GM23338 (cell line): Measurements from ENCODE around the gene LRRN4. TPM values are rescaled to one million over a fixed set of nuclear protein-coding genes. Genes with fewer than 3 reads are reported as not detected.

Experiments used
- ATAC-seq: fragments of 200-7000 bp; cut with Tn5 transposase; 3 replicates; pipeline ENCODE4 v1.9.1; 2020
- DNase-seq: peaks from one replicate; pipeline ENCODE4 v3.0.0-alpha.2; 2015; ENCODE audit warnings: low spot score
- H2AFZ ChIP-seq: fragments of 200-600 bp; sonication (generic); 2 replicates; pipeline ENCODE4 v1.8.0; 2016; ENCODE audit warnings: antibody characterized with exemption, mild to moderate bottlenecking, moderate library complexity
- H3F3A ChIP-seq: fragments of 200-600 bp; sonication (generic); replicated peaks from 2 replicates; pipeline ENCODE4 v1.8.0; 2017; ENCODE audit warnings: antibody characterized with exemption, mixed run types, low read depth
- H3K27ac ChIP-seq: fragments of 200-600 bp; sonication (generic); 2 replicates; pipeline ENCODE4 v1.6.1; 2016; ENCODE audit warnings: low read depth
- H3K27me3 ChIP-seq: fragments of 200-600 bp; sonication (generic); 2 replicates; pipeline ENCODE4 v1.8.0; 2016; ENCODE audit warnings: mild to moderate bottlenecking, mixed run types, moderate library complexity; ENCODE audit not compliant: insufficient read depth
- H3K36me3 ChIP-seq: fragments of 200-600 bp; sonication (generic); 2 replicates; pipeline ENCODE4 v1.8.0; 2016; ENCODE audit warnings: mild to moderate bottlenecking; ENCODE audit not compliant: insufficient read depth
- H3K4me1 ChIP-seq: fragments of 200-600 bp; sonication (generic); 2 replicates; pipeline ENCODE4 v1.8.0; 2016; ENCODE audit warnings: mild to moderate bottlenecking, moderate library complexity; ENCODE audit not compliant: insufficient read depth
- H3K4me2 ChIP-seq: fragments of 200-600 bp; sonication (generic); 2 replicates; pipeline ENCODE4 v1.7.1; 2017; ENCODE audit warnings: mixed run types
- H3K4me3 ChIP-seq: fragments of 200-600 bp; sonication (generic); 2 replicates; pipeline ENCODE4 v1.6.1; 2016; ENCODE audit warnings: mixed run types
- H3K79me2 ChIP-seq: fragments of 200-600 bp; sonication (generic); replicated peaks from 2 replicates; pipeline ENCODE4 v1.8.0; 2017; ENCODE audit warnings: mild to moderate bottlenecking; ENCODE audit not compliant: insufficient read depth
- H3K9me2 ChIP-seq: fragments of 200-600 bp; sonication (generic); 2 replicates; pipeline ENCODE4 v1.8.0; 2017; ENCODE audit not compliant: insufficient read depth
- H4K20me1 ChIP-seq: fragments of 200-600 bp; sonication (generic); replicated peaks from 2 replicates; pipeline ENCODE4 v1.8.0; 2017; ENCODE audit warnings: mild to moderate bottlenecking; ENCODE audit not compliant: insufficient read depth
- H3K27ac Mint-ChIP-seq: 2 replicates; pipeline ENCODE4 v1.8.0; 2020; ENCODE audit warnings: inconsistent platforms, mild to moderate bottlenecking, moderate library complexity, mixed read lengths
- H3K27me3 Mint-ChIP-seq: 3 replicates; pipeline ENCODE4 v1.8.0; 2022; ENCODE audit warnings: low read depth, mild to moderate bottlenecking, moderate library complexity, mixed read lengths, inconsistent platforms; ENCODE audit not compliant: insufficient read depth, poor library complexity
- H3K36me3 Mint-ChIP-seq: 3 replicates; pipeline ENCODE4 v1.8.0; 2021; ENCODE audit warnings: low read depth, mild to moderate bottlenecking, inconsistent platforms, moderate library complexity, mixed read lengths
- H3K4me1 Mint-ChIP-seq: 3 replicates; pipeline ENCODE4 v1.8.0; 2020; ENCODE audit warnings: mild to moderate bottlenecking, inconsistent platforms, mixed read lengths
- H3K4me3 Mint-ChIP-seq: 3 replicates; pipeline ENCODE4 v1.8.0; 2021; ENCODE audit warnings: moderate library complexity, mild to moderate bottlenecking, inconsistent platforms, mixed read lengths
- H3K9me3 Mint-ChIP-seq: 3 replicates; pipeline ENCODE4 v1.8.0; 2020; ENCODE audit warnings: moderate library complexity, mild to moderate bottlenecking, inconsistent platforms, mixed read lengths
- CREB1 ChIP-seq: fragments of 250-450 bp; sonication (Bioruptor Pico); IDR thresholded peaks from 2 replicates; pipeline ENCODE4 v1.5.0; 2020; ENCODE audit warnings: low read depth, mild to moderate bottlenecking, moderate library complexity
- REST ChIP-seq: IDR thresholded peaks from one replicate; pipeline ENCODE4 v1.6.1; 2018; ENCODE audit warnings: antibody characterized with exemption; ENCODE audit not compliant: unreplicated experiment
- ZNF114 ChIP-seq: fragments of 250-450 bp; sonication (Bioruptor Pico); IDR thresholded peaks from 2 replicates; pipeline ENCODE4 v1.5.0; 2020; ENCODE audit warnings: mild to moderate bottlenecking, moderate library complexity
- ZNF462 ChIP-seq: fragments of 250-450 bp; sonication (Bioruptor Pico); IDR thresholded peaks from 2 replicates; pipeline ENCODE4 v1.5.0; 2020; ENCODE audit warnings: mild to moderate bottlenecking, moderate library complexity
- polyA plus RNA-seq: library from polyadenylated mRNA; unstranded; fragments of >200 nt; fragmentation: Nextera tagmentation; extraction: Ambion mirVana; gene quantifications from 2 replicates; pipeline ENCODE4 v1.2.1, GENCODE V29; 2016
- total RNA-seq: library from RNA; depleted of rRNA; stranded (reverse); fragments of >200 nt; shearing (Covaris generic); gene quantifications from 2 replicates; pipeline ENCODE4 v1.2.3, GENCODE V29; 2014
- TF ChIP-seq, protein P1 (sequence below), 2 experiments: fragments of 200-600 bp in 1 of 2; sonication (generic) in 1 of 2; conservative IDR thresholded peaks; 2 replicates each; pipeline versions ENCODE4 v1.5.1 to v1.6.1; 2016 to 2017; ENCODE audit warnings: antibody characterized with exemption in 2 of 2, low read depth in 2 of 2, mild to moderate bottlenecking in 2 of 2, moderate library complexity in 1 of 2

LRRN4 gene
- total and polyA plus RNA-seq, 2 experiments from 2014 or later = 0.21 to 2.2 TPM

DNA sequence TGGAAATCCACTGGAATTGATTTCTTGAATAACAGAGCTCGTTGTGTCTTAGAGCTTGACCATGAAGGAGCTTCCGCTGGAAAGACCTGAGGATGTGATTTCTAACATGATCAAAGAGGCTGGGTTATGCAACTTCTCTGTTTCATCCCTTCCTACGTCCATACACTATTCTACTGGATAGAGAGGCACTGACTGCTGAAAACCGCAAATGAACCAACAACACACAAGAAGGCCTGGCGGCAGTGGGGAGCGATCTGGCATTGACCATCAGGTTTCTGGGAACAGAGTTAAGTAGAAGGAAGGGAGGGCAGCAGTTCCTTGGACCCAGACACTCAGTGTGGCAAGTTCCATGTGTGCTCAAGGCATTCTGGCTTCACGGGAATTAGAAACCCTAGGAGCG, 13.3 kb downstream of the LRRN4 start:
- Histone ChIP-seq H3K79me2 (no peaks in the 10 kb centered on the region), H3K36me3 (peaks cover 11% of the 10 kb centered on the region), H3K4me1 (peaks cover 7% of the 10 kb centered on the region), H3K4me2 (no peak overlapping the region), H3K9me2 (peaks cover 5% of the 10 kb centered on the region), H3F3A (no peaks in the 10 kb centered on the region), H3K4me3 (no peak overlapping the region), H4K20me1 (peaks cover 15% of the 10 kb centered on the region; the same call in 1 of the 2 replicates), H2AFZ (no peak overlapping the region), H3K27ac (peak overlapping the region; percentile 78), H3K27me3 (no peaks in the 10 kb centered on the region)
- no peak overlapping the region for H3K27ac Mint-ChIP-seq
- no peaks in the 10 kb centered on the region for H3K9me3 Mint-ChIP-seq
- peaks cover 32% of the 10 kb centered on the region for H3K36me3 Mint-ChIP-seq
- no peak overlapping the region for H3K4me3 Mint-ChIP-seq
- H3K27me3 Mint-ChIP-seq = peaks cover 15% of the 10 kb centered on the region
- DNase-seq (no peak), ATAC-seq (no peak)
- TF ChIP-seq CREB1 (CRISPR knock-in tag) (no peak), ZNF114 (CRISPR knock-in tag) (no peak), ZNF462 (no peak), REST (no peak)
- TF ChIP-seq, protein P1, sequence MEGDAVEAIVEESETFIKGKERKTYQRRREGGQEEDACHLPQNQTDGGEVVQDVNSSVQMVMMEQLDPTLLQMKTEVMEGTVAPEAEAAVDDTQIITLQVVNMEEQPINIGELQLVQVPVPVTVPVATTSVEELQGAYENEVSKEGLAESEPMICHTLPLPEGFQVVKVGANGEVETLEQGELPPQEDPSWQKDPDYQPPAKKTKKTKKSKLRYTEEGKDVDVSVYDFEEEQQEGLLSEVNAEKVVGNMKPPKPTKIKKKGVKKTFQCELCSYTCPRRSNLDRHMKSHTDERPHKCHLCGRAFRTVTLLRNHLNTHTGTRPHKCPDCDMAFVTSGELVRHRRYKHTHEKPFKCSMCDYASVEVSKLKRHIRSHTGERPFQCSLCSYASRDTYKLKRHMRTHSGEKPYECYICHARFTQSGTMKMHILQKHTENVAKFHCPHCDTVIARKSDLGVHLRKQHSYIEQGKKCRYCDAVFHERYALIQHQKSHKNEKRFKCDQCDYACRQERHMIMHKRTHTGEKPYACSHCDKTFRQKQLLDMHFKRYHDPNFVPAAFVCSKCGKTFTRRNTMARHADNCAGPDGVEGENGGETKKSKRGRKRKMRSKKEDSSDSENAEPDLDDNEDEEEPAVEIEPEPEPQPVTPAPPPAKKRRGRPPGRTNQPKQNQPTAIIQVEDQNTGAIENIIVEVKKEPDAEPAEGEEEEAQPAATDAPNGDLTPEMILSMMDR (conservative IDR thresholded peaks at IDR 0.05; ENCODE audit: low read depth in 2 of 2) = no peak
- peaks cover 5% of the 10 kb centered on the region; the same call in 1 of the 3 replicates for H3K4me1 Mint-ChIP-seq
